Astrocyte of the spinal cord (primary cell): Measurements from ENCODE around the gene EHHADH.
"Not testable (repeated sequence)": the region's sequence is repeated elsewhere in the genome, so short reads cannot be mapped to it uniquely, and the experiment has no call there.

ENCODE experiments used
- DNase-seq: peaks from one replicate; pipeline ENCODE4 v3.0.0; 2011; ENCODE audit warnings: low read depth, low spot score
- H3K4me3 ChIP-seq: 2 replicates; pipeline ENCODE4 v1.5.1; 2011; ENCODE audit warnings: low read depth, mild to moderate bottlenecking, low read length, moderate library complexity
- CTCF ChIP-seq: IDR thresholded peaks from 2 replicates; pipeline ENCODE4 v1.5.1; 2012; ENCODE audit warnings: low read depth, mild to moderate bottlenecking, low read length, inconsistent platforms
- in situ Hi-C: cut with HindIII; loops from 2 replicates; pipeline ENCODE4 v1.10.0; 2017; ENCODE audit warnings: low sequenced_read_pairs

The EHHADH gene

GRCh38 chr3:185251272-185251671 is 2.6 kb downstream of the EHHADH start:
- in situ Hi-C loops = no loop called here
- no peak overlapping the region for H3K4me3 ChIP-seq
- DNase-seq = no peak
- no peak for TF ChIP-seq CTCF

- in situ Hi-C loops = no loop called here
- H3K4me3 ChIP-seq = no peak overlapping the region
- TF ChIP-seq CTCF = no peak
- DNase-seq = no peak
Measured at GRCh38 chr3:185250653-185251052, 3.2 kb downstream of the EHHADH start.

- in situ Hi-C loops = no loop called here
- TF ChIP-seq CTCF = no peak
- no peak overlapping the region for H3K4me3 ChIP-seq
- no peak for DNase-seq
Measured at GRCh38 chr3:185250247-185250646, 3.6 kb downstream of the EHHADH start.

GRCh38 chr3:185242642-185243041 is 11.2 kb downstream of the EHHADH start:
- DNase-seq = no peak
- no peak for TF ChIP-seq CTCF
- H3K4me3 ChIP-seq = no peak overlapping the region
- in situ Hi-C loops = no loop called here

GRCh38 chr3:185236969-185237368 is 16.9 kb downstream of the EHHADH start:
- DNase-seq = no peak
- in situ Hi-C loops = no loop called here
- no peak overlapping the region for H3K4me3 ChIP-seq
- TF ChIP-seq CTCF = no peak

- DNase-seq = no peak
- no peak for TF ChIP-seq CTCF
- in situ Hi-C loops = no loop called here
- no peak overlapping the region for H3K4me3 ChIP-seq
Measured at GRCh38 chr3:185233328-185233727, 20.5 kb downstream of the EHHADH start.

- H3K4me3 ChIP-seq, in situ Hi-C loops: not testable (repeated sequence)
Measured at GRCh38 chr3:185226526-185226925, 27.3 kb downstream of the EHHADH start.

More at GRCh38 chr3:185226526-185226925, 27.3 kb downstream of the EHHADH start:
- not testable (repeated sequence) for DNase-seq
